ENCODE measurements around the gene ZNF35. TPM values are rescaled to one million over a fixed set of nuclear protein-coding genes. Genes with fewer than 3 reads are reported as not detected.

Gene ZNF35
- polyA plus RNA-seq, 3 donors from 2014 or later: 4.7 to 8.1 (median 6.5) TPM

Other genes with a start within 250 kb of the ZNF35 start
- gene ZNF445, start 171.1 kb upstream of the ZNF35 start, polyA plus RNA-seq: 1 to 10 TPM in 2 of 3 donors, under 1 TPM in 1; 0.11 to 4.0 (median 2.0) TPM
- gene ZKSCAN7, start 93.5 kb upstream of the ZNF35 start, polyA plus RNA-seq: 1 to 10 TPM in 2 of 3 donors, under 1 TPM in 1; 0.88 to 4.5 (median 4.2) TPM
- gene ZNF660, start 63.8 kb upstream of the ZNF35 start, polyA plus RNA-seq: 1 to 10 TPM in 2 of 3 donors, not detected in 1; 1.9 to 2.6 TPM
- gene ZNF197, start 23.7 kb upstream of the ZNF35 start, polyA plus RNA-seq: 1 to 10 TPM; 4.6 to 7.5 (median 4.9) TPM
- gene ZNF502, start 63.9 kb downstream of the ZNF35 start, polyA plus RNA-seq: 1 to 10 TPM; 3.3 to 3.6 (median 3.6) TPM
- gene ZNF501, start 80.9 kb downstream of the ZNF35 start, polyA plus RNA-seq: 1 to 10 TPM; 1.8 to 3.3 (median 2.3) TPM
- gene KIAA1143, start 112.9 kb downstream of the ZNF35 start, polyA plus RNA-seq: 10 to 100 TPM; 10.5 to 37.5 (median 31.1) TPM
- gene KIF15, start 113.1 kb downstream of the ZNF35 start, polyA plus RNA-seq: under 1 TPM in 2 of 3 donors, not detected in 1; 0.29 to 0.56 TPM
- gene TMEM42, start 213.2 kb downstream of the ZNF35 start, polyA plus RNA-seq: 10 to 100 TPM; 27.9 to 54.2 (median 43.3) TPM
- gene TGM4, start 225.9 kb downstream of the ZNF35 start, polyA plus RNA-seq: under 1 TPM in 1 of 3 donors, not detected in 2; 0.15 TPM